ENCODE measurements around the gene ATG4B. TPM values are rescaled to one million over a fixed set of nuclear protein-coding genes. Genes with fewer than 3 reads are reported as not detected.

The ATG4B gene
- total RNA-seq, 1 experiment from 2014 or later = 70.9 TPM

DNA sequence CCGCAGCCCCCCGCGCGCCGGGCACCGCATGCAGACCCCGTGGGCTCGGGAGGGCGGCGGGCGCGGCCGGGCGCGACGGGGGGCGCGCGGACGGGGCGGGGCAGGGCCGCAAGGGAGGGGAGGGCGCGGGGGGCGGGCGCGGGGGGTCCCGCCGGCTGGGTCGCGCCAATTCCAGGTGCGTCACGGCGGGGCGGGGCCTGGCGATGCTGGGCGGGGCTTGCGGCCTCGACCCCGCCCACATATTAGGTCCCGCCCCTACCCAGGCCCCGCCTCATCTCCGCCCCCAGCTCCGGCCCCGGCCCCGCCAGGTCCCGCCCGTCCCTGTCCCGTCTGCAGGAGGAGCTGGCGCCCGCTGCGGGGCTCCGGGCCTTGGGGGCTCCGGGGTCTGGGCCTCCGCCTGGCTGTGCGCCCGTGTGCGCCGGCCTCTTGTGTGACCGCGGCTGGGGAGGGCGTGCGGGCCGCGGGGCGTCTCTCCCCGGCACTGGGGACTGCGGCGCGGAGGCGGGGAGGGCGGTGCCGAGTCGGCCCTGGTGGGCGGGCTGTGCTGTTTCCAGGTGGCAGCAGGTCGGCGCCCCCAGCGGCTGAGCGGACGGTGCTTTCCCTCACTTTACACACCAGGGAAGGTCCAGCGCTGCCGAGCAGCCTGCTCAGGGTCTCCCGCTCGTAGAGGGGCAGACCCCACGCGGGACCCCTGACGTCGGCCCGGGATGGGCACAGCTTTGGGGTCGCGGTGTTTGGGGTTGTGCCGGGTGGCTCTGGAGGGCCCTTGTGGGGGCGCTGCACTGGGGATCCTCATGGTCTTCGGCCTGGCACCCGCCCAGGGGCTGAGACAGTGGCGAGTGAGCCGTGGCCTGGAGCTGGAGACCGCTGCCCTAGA lies 64.9 kb downstream of the ATG4B start:
- intact Hi-C loops (cut with micrococcal nuclease) = no loop called here
- TF ChIP-seq, protein P1, sequence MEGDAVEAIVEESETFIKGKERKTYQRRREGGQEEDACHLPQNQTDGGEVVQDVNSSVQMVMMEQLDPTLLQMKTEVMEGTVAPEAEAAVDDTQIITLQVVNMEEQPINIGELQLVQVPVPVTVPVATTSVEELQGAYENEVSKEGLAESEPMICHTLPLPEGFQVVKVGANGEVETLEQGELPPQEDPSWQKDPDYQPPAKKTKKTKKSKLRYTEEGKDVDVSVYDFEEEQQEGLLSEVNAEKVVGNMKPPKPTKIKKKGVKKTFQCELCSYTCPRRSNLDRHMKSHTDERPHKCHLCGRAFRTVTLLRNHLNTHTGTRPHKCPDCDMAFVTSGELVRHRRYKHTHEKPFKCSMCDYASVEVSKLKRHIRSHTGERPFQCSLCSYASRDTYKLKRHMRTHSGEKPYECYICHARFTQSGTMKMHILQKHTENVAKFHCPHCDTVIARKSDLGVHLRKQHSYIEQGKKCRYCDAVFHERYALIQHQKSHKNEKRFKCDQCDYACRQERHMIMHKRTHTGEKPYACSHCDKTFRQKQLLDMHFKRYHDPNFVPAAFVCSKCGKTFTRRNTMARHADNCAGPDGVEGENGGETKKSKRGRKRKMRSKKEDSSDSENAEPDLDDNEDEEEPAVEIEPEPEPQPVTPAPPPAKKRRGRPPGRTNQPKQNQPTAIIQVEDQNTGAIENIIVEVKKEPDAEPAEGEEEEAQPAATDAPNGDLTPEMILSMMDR (IDR thresholded peaks at IDR 0.05; ENCODE audit: unreplicated experiment) = peak; percentile 18
- H3K4me1 Mint-ChIP-seq (ENCODE audit: insufficient read depth, unreplicated experiment) = peaks cover 10% of the 10 kb centered on the region
- CTCF ChIA-PET = interaction anchor here (0.6 to 1.5 kb wide), 8 partner anchors 19 to 176 kb away, joined by 3 to 5 read pairs (median 4); no protein-coding TSS in a partner anchor
- no peaks in the 10 kb centered on the region for H3K27me3 Mint-ChIP-seq (ENCODE audit: insufficient read depth, unreplicated experiment)
- BruUV-seq (replicated peaks) = no TSS peak
- peaks cover 57% of the 10 kb centered on the region for H3K36me3 Mint-ChIP-seq (ENCODE audit: insufficient read depth, unreplicated experiment)
- POLR2A ChIA-PET = interaction anchor here (0.6 to 7.2 kb wide), 18 partner anchors 10 to 579 kb away, joined by 3 to 136 read pairs (median 4); partner anchors contain the start of genes ATG4B, BOK, D2HGDH and DTYMK
- H3K9me3 Mint-ChIP-seq (ENCODE audit: unreplicated experiment) = no peaks in the 10 kb centered on the region
- H3K4me3 Mint-ChIP-seq (ENCODE audit: unreplicated experiment) = peak overlapping the region; percentile 76
- peak overlapping the region; percentile 41 for H3K27ac Mint-ChIP-seq (ENCODE audit: low read depth, unreplicated experiment)
- peak; percentile 69 for DNase-seq (ENCODE audit: unreplicated experiment)

DNA sequence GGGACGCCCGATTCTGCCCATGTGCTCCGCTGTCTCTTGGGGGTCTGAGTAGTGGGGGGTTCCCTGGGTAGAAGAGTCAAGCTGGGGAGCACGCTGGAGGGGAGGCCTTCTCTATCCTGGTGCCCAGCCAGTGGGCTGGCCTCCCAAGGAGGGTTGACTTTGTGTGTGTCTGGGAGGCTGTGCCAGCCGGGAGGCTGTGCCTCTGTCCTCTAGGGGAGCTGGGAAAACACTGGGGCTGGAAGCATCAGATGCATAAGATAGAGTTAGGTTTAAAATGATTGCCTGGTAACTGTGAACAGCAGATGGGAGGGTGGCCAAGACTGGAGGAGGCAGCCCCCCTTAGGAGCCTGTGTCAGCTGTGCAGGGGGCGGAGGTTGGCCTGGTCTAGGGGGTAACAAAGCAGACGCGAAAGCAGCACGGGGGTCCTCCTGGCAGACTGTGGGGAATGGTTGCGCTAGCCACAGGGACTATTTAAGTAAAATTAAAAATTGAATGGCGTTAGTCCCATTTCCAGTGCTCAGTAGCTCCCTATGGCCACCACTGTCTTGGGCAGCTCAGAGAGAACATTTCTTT lies 65.6 kb downstream of the ATG4B start:
- BruUV-seq (replicated peaks) = TSS peak; percentile 23
- CTCF ChIA-PET = interaction anchor here (0.6 to 1.2 kb wide), 7 partner anchors 10 to 175 kb away, joined by 3 to 5 read pairs (median 4); no protein-coding TSS in a partner anchor
- POLR2A ChIA-PET = interaction anchor here (0.6 to 7.2 kb wide), 9 partner anchors 11 to 580 kb away, joined by 3 to 136 read pairs (median 7); partner anchors contain the start of genes ATG4B, D2HGDH, DTYMK and THAP4
- TF ChIP-seq, protein P1 (IDR thresholded peaks at IDR 0.05; ENCODE audit: unreplicated experiment) = no peak
- H3K4me3 Mint-ChIP-seq (ENCODE audit: unreplicated experiment) = peak overlapping the region; percentile 76
- peak overlapping the region; percentile 41 for H3K27ac Mint-ChIP-seq (ENCODE audit: low read depth, unreplicated experiment)
- H3K4me1 Mint-ChIP-seq (ENCODE audit: insufficient read depth, unreplicated experiment) = peaks cover 7% of the 10 kb centered on the region
- intact Hi-C loops (cut with micrococcal nuclease) = no loop called here
- H3K36me3 Mint-ChIP-seq (ENCODE audit: insufficient read depth, unreplicated experiment) = peaks cover 61% of the 10 kb centered on the region
- no peak for DNase-seq (ENCODE audit: unreplicated experiment)
- H3K9me3 Mint-ChIP-seq (ENCODE audit: unreplicated experiment) = no peaks in the 10 kb centered on the region
- H3K27me3 Mint-ChIP-seq (ENCODE audit: insufficient read depth, unreplicated experiment) = no peaks in the 10 kb centered on the region

DNA sequence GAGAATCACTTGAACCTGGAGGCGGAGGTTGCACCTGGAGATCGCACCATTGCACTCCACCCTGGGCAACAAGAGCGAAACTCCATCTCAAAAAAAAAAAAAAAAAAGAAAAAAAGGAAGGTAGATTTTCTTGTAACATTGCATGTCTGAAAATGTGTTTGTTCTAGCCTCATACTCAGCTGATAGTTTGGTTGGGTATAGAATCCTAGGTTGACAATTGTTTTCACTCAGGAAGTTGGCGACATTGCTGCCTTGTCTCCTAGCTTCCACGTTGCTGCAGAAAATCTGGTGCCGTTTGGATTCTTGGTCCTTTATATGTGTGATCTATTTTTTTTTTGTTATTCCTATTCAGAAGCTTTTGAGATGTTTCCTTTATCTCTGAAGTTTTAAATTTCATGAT lies 69.0 kb downstream of the ATG4B start:
- no TSS peak for BruUV-seq (replicated peaks)
- H3K4me3 Mint-ChIP-seq (ENCODE audit: unreplicated experiment) = no peak overlapping the region
- H3K36me3 Mint-ChIP-seq (ENCODE audit: insufficient read depth, unreplicated experiment) = peaks cover 86% of the 10 kb centered on the region
- intact Hi-C loops (cut with micrococcal nuclease) = no loop called here
- ChIA-PET CTCF (no interaction called here), POLR2A (interaction anchor here (0.6 to 1.2 kb wide), 3 partner anchors 27 to 162 kb away, joined by 3 to 8 read pairs (median 3); partner anchors contain the start of gene D2HGDH)
- TF ChIP-seq, protein P1 (IDR thresholded peaks at IDR 0.05; ENCODE audit: unreplicated experiment) = no peak
- DNase-seq (ENCODE audit: unreplicated experiment) = no peak
- no peaks in the 10 kb centered on the region for H3K9me3 Mint-ChIP-seq (ENCODE audit: unreplicated experiment)
- H3K27ac Mint-ChIP-seq (ENCODE audit: low read depth, unreplicated experiment) = no peak overlapping the region
- no peaks in the 10 kb centered on the region for H3K27me3 Mint-ChIP-seq (ENCODE audit: insufficient read depth, unreplicated experiment)
- H3K4me1 Mint-ChIP-seq (ENCODE audit: insufficient read depth, unreplicated experiment) = peaks cover 7% of the 10 kb centered on the region

DNA sequence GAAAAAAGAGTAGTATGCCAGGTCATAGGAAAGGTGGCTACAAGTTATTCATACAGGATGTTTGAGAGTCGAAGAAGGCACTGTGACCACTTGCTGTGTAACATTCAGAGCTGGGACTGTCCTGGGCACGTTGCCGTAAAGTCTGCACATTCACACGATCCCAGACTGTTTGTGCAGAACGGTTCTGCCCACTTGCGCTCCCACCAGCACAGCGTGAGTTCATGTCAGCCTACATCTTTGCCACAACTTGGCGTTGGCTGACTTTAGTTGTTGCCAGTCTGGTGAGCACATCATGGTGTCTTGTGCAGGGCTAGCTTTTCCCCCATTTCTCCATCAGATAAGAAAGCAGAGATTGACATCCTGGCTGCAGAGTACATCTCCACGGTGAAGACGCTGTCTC lies 71.4 kb downstream of the ATG4B start:
- H3K36me3 Mint-ChIP-seq (ENCODE audit: insufficient read depth, unreplicated experiment) = peaks cover 95% of the 10 kb centered on the region
- intact Hi-C loops (cut with micrococcal nuclease) = no loop called here
- H3K27ac Mint-ChIP-seq (ENCODE audit: low read depth, unreplicated experiment) = no peak overlapping the region
- no TSS peak for BruUV-seq (replicated peaks)
- no peaks in the 10 kb centered on the region for H3K9me3 Mint-ChIP-seq (ENCODE audit: unreplicated experiment)
- TF ChIP-seq, protein P1 (IDR thresholded peaks at IDR 0.05; ENCODE audit: unreplicated experiment) = no peak
- no peak overlapping the region for H3K4me3 Mint-ChIP-seq (ENCODE audit: unreplicated experiment)
- no peaks in the 10 kb centered on the region for H3K27me3 Mint-ChIP-seq (ENCODE audit: insufficient read depth, unreplicated experiment)
- POLR2A ChIA-PET = interaction anchor here (0.6 kb wide), 1 partner anchor 13 kb away, joined by 5 read pairs; no protein-coding TSS in a partner anchor
- no peaks in the 10 kb centered on the region for H3K4me1 Mint-ChIP-seq (ENCODE audit: insufficient read depth, unreplicated experiment)
- no peak for DNase-seq (ENCODE audit: unreplicated experiment)
- CTCF ChIA-PET = no interaction called here

All from MCF 10A (cell line).